HG02798 (cell line): Measurements from ENCODE around the gene SCN1B.
"Not testable (repeated sequence)": the region's sequence is repeated elsewhere in the genome, so short reads cannot be mapped to it uniquely, and the experiment has no call there.

Source experiments
- ATAC-seq: cut with Tn5 transposase; IDR thresholded peaks from one replicate; pipeline ENCODE4 v1.9.1; 2021; ENCODE audit warnings: mild to moderate bottlenecking; ENCODE audit not compliant: unreplicated experiment, poor library complexity

Gene SCN1B

DNA sequence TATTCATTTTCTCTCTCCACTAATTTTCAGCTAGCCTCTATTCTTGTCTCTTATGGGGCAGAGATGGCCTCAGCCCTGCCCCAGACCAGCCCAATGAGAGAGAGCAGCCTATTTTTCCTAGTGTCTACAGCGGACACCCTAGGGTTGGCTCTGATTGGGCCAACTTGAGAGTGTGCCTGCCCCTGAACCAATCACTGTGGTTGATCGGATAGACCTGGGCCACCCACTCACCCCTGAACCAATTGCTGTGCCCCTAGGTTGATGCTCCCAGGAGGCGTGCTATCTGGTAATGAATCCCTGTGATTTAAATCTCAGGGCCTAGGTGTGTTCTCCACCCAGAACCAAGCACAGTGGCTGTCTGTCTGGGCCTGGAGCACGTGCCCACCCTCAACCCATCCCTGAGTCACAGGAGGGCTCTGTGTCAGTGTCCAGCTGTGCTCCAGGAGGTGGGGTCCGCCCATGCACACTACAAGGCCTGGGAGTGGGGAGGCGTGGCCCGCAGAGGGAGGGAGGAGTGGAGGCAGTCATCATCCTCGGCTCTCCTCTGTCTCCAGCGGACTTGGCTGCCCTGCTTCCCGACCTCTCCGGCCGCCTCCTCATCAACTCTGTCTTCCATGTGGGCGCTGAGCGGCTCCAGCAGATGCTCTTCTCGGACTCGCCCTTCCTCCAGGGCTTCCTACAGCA, 14.9 kb upstream of the SCN1B start:
- ATAC-seq = no peak

- no peak for ATAC-seq
Measured at GRCh38 chr19:35015954-35016351, 14.3 kb upstream of the SCN1B start.

GRCh38 chr19:35017507-35017906, 12.8 kb upstream of the SCN1B start:
- no peak for ATAC-seq

- ATAC-seq = no peak
Measured at GRCh38 chr19:35018379-35018778, 11.9 kb upstream of the SCN1B start.

DNA sequence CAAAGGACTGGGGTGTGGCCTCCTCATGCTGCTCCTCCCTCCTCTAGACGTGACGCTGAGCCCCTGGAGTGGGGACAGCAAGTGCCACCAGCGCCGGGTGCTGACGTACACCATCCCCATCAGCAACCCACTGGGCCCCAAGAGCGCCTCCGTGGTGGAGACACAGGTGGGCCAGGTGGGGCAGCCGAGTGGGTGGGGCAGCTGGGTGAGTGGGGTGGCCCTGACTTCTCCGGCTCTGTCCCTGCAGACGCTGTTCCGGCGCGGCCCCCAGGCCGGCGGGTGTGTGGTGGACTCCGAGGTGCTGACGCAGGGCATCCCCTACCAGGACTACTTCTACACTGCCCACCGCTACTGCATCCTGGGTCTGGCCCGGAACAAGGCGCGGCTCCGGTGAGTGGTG, 11.1 kb upstream of the SCN1B start:
- ATAC-seq = no peak

- ATAC-seq = no peak
Measured at GRCh38 chr19:35021016-35021415, 9.3 kb upstream of the SCN1B start.

GRCh38 chr19:35021596-35021995, 8.7 kb upstream of the SCN1B start:
- ATAC-seq = no peak

DNA sequence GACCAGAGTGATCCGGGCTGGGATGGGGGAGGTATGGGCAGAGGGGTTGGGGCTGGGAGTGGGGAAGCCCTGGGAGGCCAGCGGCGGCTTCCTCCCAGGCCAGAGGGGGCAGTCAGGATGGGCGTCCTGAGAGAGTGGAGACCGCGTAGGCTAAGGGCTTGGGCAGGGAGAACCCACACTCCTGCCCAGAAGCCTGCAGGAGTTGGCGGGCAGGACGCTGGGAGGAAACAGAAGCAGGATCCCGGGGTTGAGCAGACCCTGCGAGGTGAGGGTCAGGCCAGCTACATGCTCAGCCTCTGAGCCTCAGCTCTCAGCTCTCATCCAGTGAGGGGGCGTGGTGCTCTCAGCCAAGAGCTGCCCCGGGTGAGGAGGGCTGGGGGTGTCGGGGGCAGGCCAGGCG, 7.8 kb upstream of the SCN1B start:
- ATAC-seq = no peak

DNA sequence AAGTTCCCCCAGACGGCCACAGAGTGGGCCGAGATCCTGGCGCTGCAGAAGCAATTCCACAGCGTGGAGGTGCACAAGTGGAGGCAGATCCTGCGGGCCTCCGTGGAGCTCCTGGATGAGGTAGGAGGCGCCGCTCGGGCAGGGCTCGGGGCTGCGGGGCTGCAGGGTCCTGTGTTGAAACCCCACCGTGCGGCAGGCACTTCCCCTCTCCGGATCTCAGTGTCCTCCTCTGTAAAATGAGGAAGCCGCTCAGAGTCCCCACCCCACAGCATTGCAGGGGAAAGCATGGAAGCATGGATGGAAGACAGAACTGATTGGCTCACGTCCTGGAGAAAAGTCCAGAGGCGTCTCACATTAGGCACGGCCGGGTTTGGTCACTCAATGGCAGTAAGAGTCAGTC, 6.8 kb upstream of the SCN1B start:
- ATAC-seq = no peak

DNA sequence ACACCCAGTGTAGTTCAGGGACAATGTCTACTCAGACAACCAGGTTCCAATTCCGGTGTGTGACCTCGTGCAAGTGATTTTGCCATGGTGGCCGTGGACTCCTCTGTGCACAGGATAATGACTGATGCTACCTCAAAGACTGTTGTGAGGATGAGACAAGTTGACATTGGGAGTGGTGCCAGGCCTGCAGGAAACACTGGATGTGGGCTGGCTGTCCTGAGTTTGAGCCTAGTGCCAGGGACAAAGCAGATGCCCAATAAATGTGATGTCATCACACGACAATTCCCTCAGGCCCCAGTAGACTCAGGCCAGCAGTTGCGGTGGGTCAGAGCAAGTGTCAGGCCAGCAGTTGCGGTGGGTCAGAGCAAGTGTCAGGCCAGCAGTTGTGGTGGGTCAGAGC, 6.2 kb upstream of the SCN1B start:
- ATAC-seq = no peak

DNA sequence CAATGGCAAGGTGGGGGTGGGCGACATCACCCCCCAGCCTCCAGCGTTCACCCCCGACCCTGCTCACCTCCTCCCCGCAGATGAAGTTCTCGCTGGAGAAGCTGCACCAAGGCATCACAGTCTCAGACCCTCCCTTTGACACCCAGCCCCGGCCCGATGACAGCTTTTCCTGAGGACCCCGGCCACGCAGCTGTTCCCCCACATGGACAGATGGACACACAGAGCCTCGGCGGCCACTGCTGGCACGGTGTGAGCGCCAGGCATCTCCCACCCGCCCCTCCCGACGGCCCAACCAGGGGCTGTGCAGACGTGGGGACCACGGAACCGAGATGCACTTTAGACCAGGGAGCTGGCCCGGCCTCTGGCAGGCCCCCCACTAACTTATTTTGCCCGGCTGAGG, 4.3 kb upstream of the SCN1B start:
- no peak for ATAC-seq

DNA sequence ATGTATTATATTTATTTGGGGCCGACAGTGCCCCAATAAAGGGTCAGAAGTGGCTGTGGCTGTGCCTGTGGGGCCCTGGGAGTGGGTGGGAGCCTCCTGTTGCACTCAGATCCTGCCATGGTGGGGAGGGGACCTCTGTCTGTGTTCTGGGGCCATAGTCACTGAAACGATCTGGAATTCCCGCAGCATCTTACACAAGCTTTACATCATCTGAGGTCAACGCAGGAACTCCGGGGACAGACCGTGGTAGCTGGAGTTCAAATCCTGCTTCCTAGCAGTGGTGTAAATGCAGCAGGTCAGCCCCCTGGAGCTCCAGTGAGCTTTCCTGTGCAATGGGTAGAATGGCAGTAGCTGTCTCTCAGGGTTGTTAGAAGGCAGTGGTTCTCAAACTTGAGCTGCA, 3.9 kb upstream of the SCN1B start:
- no peak for ATAC-seq

- ATAC-seq = no peak
Measured at GRCh38 chr19:35027009-35027408, 3.3 kb upstream of the SCN1B start.

GRCh38 chr19:35027851-35028599, 2.2 kb upstream of the SCN1B start:
- ATAC-seq = no peak

DNA sequence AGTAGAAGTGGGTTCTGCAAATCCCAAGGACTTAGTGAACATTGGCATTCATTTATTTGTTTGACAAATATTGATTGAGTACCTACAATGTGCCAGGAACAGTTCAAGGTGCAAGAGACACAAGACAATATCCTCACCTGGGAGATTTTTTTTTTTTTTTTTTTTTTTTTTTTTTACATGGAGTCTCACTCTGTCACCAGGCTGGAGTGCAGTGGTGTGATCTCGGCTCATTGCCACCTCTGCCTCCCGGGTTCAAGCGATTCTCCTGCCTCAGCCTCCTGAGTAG, 1.7 kb upstream of the SCN1B start:
- ATAC-seq = not testable (repeated sequence)

DNA sequence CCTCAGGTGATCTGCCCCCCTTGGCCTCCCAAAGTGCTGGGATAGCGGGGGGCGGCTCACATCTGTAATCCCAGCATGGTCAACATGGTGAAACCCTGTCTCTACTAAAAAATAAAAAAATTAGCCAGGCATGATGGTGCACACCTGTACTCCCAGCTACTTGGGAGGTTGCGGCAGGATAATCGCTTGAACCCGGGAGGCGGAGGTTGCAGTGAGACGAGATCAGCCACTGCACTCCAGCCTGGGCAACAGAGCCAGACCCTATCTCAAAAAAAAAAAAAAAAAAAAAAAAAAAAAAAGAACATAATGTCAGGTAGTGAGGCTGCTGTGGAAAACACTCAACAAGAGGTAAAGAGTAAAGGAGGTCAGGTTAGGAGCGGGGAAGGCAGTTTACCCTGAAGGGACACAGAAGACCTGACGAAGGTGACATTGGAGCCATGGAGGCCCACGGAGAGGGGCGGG, 964 bp upstream of the SCN1B start:
- not testable (repeated sequence) for ATAC-seq

GRCh38 chr19:35029737-35030256, 473 bp upstream of the SCN1B start:
- ATAC-seq = no peak

GRCh38 chr19:35031072-35031881, 1.0 kb downstream of the SCN1B start:
- ATAC-seq = no peak

DNA sequence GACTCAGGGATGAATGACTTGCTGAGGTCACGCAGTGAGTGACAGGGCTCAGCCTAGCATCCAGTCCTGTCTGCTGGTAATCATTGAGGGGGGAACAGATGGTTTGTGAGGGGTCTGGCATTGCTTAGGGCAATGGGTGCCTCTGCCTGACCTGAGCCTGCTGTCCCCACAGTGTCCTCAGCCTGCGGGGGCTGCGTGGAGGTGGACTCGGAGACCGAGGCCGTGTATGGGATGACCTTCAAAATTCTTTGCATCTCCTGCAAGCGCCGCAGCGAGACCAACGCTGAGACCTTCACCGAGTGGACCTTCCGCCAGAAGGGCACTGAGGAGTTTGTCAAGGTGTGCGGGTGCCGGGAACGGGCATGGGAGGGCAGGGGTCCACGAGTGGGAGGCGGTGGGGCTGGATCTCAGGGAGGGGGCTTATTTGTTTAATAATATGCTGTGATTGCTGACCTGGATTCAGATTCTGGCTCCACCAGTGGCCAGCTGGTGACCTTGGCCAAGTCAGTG, 2.1 kb downstream of the SCN1B start:
- ATAC-seq = no peak

- ATAC-seq = no peak
Measured at GRCh38 chr19:35033067-35034004, 3.1 kb downstream of the SCN1B start.
